LNCaP clone FGC (cell line): Measurements from ENCODE around the gene MRLN.

Experiments used
- DNase-seq: peaks from one replicate; pipeline ENCODE4 v3.0.0-alpha.2; 2011; ENCODE audit warnings: low read depth
- H3K4me3 ChIP-seq: 2 replicates; pipeline ENCODE4 v1.5.1; 2011; ENCODE audit warnings: mild to moderate bottlenecking, low read depth, low read length, control low read depth
- TF ChIP-seq, protein P1 (sequence below): IDR thresholded peaks from 2 replicates; pipeline ENCODE4 v1.5.1; 2012; ENCODE audit warnings: mild to moderate bottlenecking; ENCODE audit not compliant: control insufficient read depth, insufficient read depth; ENCODE audit errors: extremely low read depth

Gene MRLN

DNA sequence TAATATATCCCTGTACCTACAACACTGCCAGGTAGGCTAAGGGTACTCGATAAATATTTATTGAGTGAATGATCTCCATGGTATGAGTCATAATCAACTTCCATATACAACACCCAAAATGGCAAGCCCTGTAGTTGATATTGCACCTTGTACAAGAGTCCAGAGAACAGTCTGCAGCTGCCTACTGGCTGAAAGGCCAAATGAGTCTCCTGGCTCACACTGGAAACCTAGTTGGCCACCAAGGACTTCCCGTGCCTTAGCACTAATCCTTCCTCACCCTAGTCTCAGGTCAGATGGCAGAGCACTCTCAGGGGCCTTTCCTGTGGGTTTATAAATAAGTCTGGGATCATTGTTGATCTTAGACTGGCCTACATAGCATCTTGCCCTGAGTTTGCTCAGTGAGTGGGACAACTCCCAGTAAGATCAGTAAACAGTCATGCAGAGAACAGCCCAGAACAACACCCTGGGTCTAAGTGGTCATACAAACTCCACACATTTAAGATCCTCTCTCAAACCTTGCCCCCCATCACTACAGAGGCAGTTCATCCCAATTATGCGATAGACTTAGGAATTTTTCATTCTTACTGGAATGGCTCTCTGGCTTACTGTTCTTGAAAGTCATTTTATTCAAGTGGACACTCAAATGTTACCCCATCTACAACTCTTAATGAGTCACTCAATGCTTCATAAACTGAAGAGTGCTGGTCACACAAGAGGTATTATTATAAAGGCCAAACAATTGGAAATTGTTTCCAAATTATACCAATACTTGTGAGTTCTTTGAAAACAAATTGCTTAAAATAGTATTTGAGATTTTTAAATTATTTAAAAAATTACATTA is 28.9 kb downstream of the MRLN start:
- TF ChIP-seq, protein P1, sequence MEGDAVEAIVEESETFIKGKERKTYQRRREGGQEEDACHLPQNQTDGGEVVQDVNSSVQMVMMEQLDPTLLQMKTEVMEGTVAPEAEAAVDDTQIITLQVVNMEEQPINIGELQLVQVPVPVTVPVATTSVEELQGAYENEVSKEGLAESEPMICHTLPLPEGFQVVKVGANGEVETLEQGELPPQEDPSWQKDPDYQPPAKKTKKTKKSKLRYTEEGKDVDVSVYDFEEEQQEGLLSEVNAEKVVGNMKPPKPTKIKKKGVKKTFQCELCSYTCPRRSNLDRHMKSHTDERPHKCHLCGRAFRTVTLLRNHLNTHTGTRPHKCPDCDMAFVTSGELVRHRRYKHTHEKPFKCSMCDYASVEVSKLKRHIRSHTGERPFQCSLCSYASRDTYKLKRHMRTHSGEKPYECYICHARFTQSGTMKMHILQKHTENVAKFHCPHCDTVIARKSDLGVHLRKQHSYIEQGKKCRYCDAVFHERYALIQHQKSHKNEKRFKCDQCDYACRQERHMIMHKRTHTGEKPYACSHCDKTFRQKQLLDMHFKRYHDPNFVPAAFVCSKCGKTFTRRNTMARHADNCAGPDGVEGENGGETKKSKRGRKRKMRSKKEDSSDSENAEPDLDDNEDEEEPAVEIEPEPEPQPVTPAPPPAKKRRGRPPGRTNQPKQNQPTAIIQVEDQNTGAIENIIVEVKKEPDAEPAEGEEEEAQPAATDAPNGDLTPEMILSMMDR: no peak
- H3K4me3 ChIP-seq: no peak overlapping the region
- DNase-seq: no peak

DNA sequence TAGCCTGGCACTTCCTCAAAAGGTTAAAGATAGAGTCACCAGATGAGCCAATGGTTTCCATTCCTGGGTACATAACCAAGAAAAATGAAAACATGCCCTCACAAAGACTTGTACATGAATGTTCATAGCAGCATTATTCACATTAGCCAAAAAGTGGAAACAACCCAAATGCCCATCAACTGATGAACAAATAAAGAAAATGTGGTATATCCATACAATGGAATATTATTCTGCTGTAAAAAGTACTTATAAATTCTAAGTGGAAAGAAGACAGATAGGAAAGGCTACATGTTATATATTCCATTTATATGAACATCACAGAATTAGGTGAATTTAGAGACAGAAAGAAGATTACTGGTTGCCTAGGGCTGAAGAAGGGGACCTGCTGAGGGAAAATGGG is 32.9 kb downstream of the MRLN start:
- TF ChIP-seq, protein P1: no peak
- no peak overlapping the region for H3K4me3 ChIP-seq
- no peak for DNase-seq

DNA sequence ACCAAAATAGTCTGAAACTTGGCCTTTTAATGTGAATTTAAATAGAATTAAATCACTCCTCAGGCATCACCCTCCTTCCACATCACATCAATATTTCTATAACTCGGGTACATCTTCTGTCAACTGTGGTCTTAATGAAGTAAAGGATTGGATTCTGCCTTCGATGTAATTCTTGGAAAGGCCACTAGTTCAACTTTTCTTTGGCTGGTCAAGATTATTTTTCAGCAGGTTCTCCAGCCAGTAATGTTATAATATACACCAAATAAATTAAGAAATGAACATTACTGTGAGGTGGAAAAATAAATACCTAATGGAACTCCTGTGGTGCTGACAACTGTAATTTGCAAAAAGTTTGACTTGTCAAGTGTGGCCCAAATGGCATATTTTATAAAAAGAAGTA is 33.9 kb downstream of the MRLN start:
- H3K4me3 ChIP-seq: no peak overlapping the region
- DNase-seq: no peak
- TF ChIP-seq, protein P1: no peak

DNA sequence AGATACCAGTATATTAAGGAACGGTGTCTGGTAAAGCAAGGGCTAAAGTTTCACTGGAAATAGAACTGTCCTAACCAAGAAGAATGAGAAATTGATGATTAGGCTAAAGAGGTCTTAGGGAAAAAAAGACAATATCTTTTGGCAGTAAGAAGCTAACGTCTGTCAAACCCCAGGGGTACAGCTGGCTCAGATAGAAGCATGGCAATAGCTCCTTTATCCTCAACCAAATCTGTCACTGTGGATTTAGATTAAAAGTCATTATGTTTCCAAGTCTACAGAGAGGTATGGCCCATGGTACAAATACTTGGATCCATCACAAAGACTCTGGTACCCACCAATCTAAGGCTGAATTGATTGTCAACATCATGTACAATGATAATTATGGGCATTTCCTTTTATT is 35.0 kb downstream of the MRLN start:
- no peak for DNase-seq
- TF ChIP-seq, protein P1: no peak
- no peak overlapping the region for H3K4me3 ChIP-seq

DNA sequence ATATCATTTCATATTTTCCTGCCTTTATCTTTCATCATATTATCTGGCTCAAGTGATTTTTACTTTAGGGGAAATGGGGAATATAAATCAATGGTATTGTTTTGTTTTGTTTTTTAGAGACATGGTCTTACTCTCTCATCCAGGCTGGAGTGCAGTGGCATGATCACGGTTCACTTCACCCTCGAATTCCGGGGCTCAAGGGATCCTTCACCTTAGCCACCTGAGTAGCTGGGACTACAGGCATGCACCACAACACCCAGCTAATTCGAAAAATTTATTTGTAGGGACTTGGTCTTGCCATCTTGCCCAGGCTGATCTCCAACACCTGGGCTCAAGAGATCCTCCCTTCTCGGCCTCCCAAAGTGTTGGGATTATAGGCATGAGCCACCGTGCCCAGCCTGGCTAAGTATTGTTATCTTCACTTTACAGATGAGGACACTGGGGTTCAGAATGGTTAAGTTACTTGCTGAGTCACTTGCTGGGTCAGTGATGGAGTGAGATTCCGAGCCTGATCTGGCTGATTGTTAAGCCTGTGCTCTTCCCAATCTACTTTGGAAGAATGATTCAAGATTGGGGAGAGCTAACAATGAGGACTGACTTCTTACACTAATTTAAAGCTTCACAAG is 39.9 kb downstream of the MRLN start:
- DNase-seq: no peak
- H3K4me3 ChIP-seq: no peak overlapping the region

DNA sequence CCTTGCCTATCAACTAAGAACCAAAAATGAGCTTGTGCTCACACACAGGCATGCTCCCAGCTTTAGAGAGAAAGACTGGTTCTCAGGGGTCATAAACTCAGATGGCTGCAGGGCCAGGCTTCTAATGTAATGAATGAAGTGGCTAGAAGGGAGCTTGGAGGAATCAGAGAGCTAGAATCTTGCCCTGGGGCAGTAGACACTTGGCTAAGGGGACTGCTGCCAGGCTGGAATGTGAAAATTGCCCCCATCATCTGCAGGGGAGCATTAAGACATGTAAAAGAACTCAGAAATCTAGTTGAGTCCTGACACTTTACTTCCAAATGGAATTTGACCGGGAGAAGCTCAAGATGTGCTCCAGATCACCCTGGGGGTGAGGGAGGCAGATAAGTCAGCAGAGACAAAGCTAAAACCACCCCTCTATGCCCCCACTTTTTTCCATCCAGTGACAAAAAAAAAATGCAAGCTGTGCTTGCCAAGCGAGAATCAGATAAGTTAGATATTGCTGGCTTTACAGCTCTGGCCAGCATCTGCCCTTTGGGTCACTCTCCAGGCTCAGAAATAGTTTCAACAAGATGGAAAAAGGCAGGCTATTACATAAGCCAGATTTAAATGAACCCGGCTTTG is 41.3 kb downstream of the MRLN start:
- no peak overlapping the region for H3K4me3 ChIP-seq
- DNase-seq: no peak
- TF ChIP-seq, protein P1: no peak

More for the DNA sequence above, 39.9 kb downstream of the MRLN start:
- TF ChIP-seq, protein P1: no peak
